ENCODE data around the gene HTATSF1.

Gene HTATSF1

DNA sequence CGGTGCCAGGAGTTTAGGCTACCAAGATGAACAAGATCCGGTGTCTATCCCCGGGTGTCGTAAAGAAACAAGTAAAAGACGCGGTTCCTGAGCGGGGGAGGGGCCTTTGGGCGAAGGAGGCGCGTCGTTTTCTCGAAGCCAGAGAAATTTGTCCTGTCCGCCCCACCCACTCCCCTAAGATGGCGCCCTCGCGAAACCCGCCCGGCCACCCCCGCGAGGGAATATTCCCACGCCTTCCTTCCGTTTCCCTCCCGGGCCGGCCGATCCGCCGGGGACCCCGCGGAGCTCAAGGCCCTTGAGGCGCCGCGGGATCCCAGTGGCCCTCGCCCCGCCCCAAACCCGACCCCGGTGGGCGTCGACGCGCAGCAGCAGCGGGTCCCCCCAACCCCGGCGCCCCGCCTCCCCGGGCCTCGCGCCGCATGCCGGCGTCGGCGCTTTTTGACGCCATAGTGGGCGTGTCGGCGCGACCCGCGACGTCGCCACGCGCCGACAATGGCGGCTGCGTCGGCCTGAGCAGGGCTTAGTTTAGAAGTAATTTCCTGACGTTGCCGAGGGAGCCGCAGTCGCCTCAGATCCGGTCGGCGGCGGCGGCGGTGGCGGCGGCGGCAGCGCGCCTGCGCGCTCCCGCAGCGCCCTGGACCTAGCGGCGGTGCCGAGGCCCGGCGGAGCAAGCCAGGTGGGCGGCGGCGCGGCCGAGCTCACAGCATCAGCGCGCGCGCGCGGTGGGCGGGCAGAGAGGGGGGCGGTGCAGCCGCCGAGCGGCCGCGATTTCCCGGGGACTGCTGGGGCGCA, 432 bp upstream of the HTATSF1 start:
- DNase-seq: peak; percentile 76

DNA sequence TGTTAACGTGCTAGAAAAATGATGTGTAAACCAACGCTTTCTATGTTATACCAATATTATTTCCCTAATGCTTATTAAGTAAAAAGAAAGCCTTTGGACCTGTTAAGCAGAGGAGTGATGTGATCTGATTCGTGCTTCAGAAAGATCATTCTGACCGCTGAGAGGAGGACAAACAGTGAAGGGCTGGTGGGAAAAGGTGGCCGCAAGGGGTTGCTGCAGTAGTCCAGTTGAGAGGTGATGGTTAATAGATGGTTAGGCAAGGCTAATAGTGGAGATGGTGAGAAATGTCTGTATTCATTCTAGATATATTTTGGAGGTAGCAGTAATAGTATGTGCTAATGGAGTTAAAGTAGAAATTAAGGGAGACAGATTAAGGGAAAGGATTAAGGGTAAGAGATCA, 21.7 kb downstream of the HTATSF1 start:
- no peak for DNase-seq

DNA sequence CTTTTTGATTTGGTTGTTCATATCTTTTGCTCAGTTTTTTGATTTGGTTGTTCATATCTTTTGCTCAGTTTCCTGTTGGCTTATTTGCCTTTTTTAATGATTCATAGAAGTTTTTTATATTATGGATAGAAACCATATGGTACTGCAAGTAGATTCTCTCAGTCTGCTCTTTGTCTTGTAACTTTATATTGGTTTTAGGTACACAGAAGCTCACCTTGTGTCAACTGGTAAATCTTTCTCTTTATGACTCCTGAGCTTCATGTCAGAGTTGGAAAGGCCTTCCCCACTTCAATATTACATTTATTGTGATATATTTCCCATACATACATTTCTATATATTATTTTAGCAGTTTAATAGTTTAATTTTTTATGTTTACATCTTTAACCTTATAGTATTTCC, 26.4 kb downstream of the HTATSF1 start:
- no peak for DNase-seq

DNA sequence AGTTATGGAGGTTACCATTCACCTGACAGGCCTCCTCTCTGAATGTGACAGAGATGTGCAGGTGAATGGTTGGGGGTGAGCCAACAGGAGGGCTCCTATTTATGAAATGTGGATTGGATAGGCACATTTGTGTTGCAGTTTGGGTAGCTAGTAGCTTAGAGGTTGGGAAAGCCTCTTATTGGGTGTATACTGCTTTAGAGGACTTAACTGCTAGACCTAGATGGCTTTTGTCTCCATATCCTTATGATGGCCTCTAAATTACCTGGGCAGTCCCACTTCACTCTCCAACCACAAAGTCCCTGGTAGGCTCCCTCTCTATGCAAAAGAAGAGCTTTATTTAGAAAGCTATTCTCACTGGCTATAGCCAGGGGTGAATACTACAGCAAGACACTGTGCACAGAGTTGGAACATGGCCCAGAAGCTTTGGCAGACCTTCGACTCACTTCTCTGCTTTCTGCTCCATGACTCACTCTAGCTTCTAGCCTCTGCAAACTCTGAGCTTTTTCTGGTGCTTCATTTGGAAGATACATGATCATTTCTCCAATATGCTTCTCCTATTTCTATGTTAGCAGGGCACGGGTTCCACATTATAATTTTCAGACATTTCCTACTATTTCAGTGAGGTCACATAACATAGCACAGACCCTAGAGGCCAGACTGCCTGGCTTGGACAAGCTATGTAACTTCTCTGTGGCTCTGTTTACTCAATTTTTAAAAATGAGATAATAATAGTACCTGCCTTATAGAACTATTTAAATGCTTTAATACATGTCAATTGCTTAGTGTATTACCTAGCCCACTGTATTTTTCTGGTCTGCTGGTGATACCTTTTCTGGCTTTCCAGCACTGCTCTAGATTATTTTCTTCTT, 28.6 kb downstream of the HTATSF1 start:
- DNase-seq: no peak

DNA sequence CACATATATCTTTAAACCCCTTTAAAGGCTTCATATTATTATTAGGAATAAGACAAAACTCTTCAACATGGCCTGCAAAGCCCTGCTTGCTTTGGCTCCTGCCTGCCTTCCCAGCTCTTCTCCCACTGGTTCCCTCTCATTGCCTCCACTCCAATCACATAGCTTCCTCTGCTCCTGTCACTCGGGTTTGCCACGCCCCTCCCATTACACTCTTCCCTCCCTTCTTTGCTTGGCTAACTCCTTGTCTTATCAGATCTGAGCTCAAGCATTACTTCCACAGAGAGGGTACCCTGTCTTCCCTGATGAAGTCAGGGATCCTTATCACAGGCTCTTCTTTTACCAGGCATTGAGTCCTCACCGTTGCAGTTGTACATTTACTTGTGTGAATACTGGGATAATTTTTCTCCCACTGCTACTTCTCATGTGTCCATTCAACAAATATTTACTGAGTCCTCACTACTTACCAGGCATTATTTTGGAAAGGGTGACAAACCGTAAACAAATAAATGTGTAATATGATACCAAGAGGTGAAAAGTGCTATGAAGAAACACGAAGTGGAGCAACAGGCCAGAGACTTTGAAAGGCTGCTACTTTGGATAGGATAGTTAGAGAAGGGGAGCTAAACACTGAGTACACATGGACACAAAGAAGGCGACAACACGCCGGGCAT, 31.4 kb downstream of the HTATSF1 start:
- DNase-seq: no peak

DNA sequence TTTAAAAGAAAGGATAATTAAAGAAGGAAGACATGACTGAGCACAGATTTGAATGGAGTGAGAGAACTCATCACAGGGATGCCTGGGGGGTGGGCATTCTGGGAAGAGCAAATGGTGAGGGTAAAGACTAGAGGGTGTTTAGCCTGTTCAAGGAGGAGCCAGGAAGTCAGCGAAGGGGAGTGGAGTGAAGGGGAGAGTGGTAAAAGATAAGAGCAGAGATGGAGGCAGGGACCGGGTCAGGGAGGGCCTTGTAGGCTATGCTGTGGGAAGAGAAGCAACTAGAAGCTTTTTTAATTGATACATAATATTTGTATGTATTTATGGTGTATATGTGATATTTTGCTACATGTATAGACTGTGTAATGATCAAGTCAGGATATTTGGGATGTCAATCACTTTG, 32.4 kb downstream of the HTATSF1 start:
- no peak for DNase-seq

DNA sequence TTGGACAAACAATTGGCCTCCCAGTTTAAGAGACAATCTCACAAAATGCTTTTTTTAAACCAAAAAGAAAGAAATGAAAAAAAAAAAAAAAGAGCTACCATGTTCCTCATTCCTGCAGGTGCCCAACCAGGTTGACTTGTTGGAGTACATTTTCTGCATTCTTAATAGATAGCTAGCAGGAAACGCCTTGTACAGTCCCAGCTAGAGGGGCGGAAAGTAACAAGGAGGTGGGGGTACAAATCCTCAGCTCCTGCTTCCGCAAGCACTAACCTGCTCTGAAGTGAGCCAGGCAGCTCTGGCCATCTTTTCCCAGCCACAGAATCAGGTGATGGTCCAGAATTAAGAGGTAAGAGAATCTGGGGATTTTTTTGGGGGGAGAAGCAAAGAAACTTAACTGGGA, 34.6 kb downstream of the HTATSF1 start, which contains the start of gene VGLL1:
VGLL1 (plus strand) TSS at position 265 of the 400 bp plus-strand sequence. CDS start 3,806 bp downstream, outside the sequence.
- no peak for DNase-seq

DNA sequence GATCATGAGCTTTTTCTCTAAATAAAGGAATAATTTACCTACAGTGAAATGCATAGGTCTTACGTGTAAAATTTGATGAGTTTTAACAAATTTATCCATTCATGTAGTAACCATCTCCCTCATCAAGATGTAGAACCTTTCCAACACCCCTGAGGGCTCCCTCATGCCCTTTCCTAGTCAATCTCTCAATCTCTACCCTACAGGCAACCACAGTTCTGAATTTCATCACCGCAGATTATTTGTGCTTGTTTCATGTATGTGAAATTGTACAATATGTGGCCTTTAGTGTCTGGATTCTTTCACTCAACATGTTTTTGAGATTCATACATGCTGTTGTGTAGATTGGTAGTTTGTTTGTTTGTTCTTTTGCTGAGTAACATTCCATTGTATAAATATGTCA, 36.7 kb downstream of the HTATSF1 start:
- DNase-seq: no peak

DNA sequence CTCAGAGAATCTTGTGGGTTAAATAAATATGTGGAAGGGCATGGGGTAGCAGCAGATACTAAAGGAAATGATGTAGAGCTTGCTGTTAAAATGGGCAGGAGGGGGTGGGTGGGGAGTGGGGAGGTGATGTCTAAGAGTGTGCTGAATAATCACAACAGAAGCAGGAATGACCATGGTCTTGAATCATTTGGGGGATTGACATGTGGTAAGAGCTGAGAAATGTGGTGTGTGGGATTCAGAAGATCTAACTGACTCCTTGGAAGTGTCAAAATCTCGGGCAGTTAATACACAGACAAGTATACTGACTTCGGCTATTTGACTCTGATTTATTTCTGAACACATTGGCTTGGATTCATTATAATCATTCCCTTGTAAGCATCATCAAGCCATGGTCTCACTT, 41.4 kb downstream of the HTATSF1 start:
- no peak for DNase-seq

DNA sequence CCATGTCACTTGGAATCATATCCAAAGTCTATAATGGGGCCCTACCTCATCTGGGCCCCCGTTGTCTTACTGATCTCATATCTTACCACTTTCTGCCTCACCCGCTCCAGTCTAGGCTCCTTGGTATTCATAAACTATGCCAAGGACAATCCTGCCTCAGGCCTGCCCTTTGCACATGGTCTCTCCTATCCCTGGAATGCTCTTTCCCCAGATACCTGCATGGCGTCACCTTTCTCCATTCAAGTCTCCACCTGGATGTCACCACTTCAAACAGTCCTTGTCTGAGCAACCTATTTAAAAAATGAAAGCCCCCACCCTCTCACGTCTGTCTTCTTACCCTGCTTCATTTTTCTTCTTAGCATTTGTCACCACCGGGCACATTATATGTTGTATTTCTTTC, 42.8 kb downstream of the HTATSF1 start:
- no peak for DNase-seq

DNA sequence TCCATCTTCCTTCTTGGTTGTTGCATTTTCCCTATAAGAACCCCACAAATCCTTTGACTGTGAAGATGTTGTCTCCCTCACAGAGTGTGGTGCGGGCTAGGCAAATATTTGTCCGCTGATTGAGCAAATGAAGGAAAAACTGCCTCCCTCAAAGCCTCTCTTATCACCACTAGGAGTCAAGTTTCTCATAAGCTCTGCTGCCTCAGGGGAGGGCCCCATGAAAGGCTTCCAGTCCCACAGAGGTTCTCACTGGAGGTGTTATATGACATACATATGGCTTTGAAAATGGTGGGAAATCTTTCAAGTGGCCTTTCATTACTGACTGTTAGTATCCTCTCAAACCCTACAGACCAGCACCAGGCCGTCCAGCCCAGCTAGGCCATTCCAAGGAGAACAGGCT, 43.9 kb downstream of the HTATSF1 start:
- DNase-seq: no peak

DNA sequence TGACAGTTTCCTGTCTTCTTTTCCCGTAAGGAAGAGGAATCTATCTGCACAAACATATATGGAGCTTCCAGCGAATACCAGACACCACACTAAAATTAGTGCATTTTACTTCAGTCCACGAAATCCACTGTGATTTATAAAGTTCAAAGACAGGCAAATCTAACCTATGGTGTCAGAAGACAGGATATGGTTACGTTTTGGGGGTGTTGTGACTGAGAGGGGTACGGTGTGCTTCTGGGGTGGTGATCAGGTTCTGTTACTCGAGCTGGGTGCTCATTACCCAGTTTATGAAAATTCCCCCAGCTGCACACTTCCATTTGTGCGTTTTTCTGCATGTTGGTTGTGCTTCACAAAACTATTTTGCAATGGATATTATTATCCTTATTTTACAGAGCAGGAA, 44.9 kb downstream of the HTATSF1 start:
- DNase-seq: no peak

DNA sequence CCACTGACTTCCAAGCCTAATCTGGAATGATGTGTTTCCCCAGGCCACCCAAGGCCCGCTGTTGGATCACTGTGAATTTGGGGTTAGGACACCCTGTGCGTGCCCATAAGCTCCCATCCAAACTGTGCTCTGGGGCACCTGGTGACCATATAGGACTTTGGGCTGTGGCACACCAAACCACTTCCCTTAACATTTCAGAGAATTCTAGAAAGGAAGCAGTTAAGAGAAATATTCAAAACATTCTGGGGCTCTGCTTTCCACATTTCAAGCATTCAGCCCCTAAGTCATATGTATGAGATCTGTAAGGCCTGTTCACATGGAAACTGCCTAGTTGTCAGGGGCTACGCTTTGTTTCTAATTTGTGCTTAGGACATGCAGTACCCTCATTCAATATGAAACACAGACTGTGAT, 49.0 kb downstream of the HTATSF1 start:
- no peak for DNase-seq

DNA sequence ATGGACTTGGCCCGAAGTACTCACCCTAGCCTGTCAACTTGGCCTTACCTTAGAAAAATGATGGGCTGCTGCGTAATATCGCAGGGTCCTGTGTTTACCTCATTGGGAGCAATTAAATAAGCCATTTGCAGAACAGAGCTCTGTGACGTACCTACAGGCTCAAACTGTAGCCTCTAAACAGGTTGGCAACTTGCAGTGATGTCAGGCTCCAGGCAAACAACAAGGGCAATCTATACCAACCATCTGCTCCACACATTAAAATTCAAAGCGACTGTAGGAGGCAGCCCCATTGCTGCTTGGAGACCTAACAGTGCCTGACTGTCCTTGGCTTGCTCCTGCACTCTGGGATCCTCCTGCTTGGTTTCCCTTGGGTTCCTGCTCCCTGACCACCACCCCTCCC, 51.8 kb downstream of the HTATSF1 start:
- DNase-seq: no peak

DNA sequence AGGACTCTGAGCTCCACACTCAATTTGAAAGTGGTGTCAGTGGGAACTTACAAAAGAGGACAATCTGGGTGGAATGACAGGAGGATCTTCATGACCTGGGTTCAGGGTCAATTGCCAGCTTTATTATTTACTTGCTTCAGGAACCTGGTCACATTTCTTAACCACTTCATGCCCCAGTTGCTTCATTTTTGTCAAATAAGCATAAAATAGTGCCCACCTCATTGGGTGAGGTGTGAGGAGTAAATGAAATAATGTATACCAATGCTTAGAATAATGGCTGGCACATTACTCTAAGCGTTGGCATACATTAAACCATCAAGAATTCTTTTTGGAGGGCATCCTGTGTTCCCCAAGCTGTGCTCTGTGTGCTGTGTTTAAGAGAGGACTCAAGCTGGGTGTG, 54.0 kb downstream of the HTATSF1 start:
- no peak for DNase-seq

DNA sequence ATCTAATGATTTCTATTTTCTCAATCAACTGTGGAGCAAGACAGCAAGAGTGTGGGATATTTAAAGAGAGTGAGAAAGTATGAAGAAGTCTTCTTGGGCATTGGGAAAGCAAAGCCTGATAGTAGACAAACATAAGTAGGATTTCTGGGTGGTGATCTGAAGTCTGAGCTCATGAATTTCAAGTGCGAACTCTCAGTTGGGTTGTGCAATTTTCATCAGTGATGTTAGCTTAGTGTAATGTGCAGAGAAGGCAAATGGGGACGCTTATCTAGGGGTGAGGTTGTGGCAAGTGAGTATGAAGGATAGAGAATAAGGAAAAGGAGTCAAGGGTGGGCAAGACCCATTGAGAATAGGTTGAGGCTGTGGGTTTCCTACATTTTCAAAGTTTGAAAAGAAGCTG, 58.3 kb downstream of the HTATSF1 start:
- no peak for DNase-seq
